GM04504 (cell line): ENCODE data around the gene IMMP2L.
A peak's percentile ranks its signal among the peaks of the same experiment; 100 is the strongest.
"Not testable (repeated sequence)": the region's sequence is repeated elsewhere in the genome, so short reads cannot be mapped to it uniquely, and the experiment has no call there.

Experiments
- DNase-seq: peaks from one replicate; pipeline ENCODE4 v3.0.0-alpha.2; 2012; ENCODE audit warnings: low read depth

IMMP2L gene

GRCh38 chr7:111329367-111330234, 232.7 kb downstream of the IMMP2L start:
- no peak for DNase-seq

DNA sequence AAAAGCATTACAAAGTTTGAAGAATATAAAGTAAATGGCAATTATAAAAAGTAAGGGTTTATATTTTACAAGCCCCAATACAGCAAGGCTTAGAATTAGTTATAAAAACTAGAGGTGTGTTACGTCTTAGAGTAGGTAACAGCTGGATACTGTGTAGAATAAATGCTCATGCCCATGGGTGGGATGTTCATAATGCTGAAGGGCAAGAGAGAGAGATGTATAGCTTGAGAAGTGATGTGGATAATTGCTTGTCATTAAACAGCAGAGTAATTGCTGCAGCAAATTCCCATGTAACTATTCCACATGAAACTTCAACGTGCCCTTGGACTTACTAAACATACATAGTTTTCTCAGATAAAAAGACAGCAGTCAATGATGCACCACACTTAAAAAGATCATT, 233.8 kb downstream of the IMMP2L start:
- no peak for DNase-seq

- no peak for DNase-seq
Observed at GRCh38 chr7:111324776-111325175, 237.5 kb downstream of the IMMP2L start.

DNA sequence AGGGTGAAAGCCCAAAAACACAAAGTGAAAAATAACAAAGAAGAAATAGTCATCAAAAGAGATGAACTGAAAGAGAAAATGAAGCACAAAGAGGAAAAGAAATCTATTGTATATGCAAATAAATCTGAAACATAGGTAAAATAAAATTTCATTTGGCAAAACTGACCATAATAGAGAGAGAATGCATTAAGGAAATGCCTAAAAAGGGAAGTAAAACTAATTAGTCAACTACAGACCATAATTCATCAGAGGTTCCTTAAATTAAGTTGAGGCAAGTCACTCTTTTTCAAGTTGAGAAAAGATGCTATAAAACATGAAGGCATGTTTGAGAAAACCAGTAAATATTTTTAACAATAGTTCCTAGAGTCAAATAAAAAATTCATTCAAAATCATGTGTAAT, 238.1 kb downstream of the IMMP2L start:
- DNase-seq, result no peak

- DNase-seq, result not testable (repeated sequence)
Observed at GRCh38 chr7:111323670-111324069, 238.6 kb downstream of the IMMP2L start.

DNA sequence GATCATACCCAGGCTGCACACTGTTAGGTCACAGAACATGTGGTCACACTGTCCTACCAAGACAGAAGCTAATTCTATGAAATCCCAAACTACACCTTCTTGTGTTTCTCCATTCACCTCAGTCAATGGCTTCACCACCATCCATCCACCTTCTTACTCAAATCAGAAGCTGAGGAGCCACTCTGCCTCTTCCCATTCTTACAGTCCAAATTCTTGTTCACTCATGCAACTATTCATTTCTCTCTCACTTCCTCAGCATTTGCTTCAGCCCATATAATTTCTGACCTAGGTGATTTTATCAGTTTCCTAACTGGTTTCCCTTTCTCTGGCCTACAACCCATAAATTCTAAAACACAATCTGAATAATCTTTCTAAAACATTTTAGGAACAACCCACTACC, 242.2 kb downstream of the IMMP2L start:
- no peak for DNase-seq

DNA sequence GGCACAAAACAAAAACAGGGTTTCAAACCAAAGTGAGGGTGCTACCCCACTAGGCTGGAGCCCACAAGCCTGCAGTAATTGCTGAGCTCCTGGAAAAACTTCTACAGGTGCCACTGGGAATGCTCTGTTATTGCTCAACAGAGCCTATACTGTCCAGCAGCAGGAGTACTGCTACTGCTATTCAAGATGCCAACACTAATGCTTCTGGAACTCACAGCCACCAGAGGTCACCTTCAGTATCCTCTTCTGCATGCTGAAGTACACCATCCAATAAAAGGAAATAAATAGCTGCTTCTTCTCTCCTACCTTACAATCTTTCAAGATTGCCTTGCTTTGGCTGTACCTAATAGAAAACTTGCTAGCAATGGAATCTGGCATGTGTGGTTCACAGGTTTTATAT, 249.3 kb downstream of the IMMP2L start:
- no peak for DNase-seq

GRCh38 chr7:111308691-111309090, 253.6 kb downstream of the IMMP2L start:
- no peak for DNase-seq

- DNase-seq, result no peak
Observed at GRCh38 chr7:111301891-111302290, 260.4 kb downstream of the IMMP2L start.

DNA sequence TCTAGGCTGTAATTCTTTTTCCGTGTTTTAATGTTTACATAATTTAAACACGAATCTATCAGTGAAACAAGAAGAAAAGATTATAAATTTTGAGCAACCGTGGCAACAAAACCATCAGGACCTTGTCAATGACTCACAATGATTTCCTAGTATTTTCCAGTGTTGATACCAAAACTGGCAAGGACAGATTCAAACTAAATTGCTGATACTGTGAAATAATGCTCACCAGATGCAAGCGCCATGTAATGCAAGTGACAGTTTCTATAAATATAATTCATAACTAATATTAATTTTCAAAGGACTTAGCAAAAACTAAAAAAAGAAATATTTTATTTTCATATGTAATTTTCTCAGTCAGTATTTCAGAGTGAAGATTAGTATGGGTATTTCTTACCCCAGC, 267.8 kb downstream of the IMMP2L start:
- DNase-seq, result no peak

DNA sequence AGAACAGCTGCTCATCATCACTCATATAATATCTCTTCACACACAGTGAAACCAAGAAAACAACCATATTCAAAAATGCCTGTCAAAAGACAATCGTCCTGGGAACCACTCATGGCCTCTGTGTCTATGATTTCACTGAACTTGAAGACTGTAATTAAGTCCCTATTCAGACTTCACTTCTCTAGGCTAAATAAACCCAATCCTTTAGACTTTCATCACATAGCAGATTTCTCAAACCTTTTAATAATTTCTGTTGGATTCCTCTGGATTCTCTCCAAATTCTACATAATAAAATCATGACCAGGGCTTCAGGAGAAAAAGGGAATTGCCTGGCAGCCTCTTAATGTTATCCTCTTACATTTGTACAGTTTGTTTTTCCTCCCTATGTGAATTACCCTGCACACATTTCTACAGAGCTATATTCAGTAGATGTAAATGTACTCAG, 270.2 kb downstream of the IMMP2L start:
- peak; percentile 14 for DNase-seq

- DNase-seq, result no peak
Observed at GRCh38 chr7:111290982-111291381, 271.3 kb downstream of the IMMP2L start.

GRCh38 chr7:111290419-111290818, 271.9 kb downstream of the IMMP2L start:
- DNase-seq, result no peak

GRCh38 chr7:111288441-111288840, 273.9 kb downstream of the IMMP2L start:
- not testable (repeated sequence) for DNase-seq

DNA sequence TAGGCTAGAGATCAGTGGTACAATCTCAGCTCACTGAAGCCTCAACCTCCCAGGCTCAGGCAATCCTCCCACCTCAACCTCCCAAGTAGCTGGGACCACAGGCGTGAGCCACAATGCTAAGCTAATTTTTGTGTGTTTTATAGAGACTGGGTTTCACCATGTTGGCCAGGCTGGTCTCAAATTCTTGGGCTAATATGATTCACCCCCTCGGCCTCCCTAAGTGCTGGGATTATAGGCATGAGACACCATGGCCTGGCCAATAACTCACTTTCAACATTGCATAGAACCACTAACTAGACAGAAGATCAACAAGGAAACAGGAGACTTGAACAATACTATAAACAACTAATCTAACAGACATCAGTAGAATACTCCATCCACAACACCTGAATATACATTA, 279.7 kb downstream of the IMMP2L start:
- no peak for DNase-seq

- DNase-seq, result no peak
Observed at GRCh38 chr7:111274857-111275256, 287.4 kb downstream of the IMMP2L start.

DNA sequence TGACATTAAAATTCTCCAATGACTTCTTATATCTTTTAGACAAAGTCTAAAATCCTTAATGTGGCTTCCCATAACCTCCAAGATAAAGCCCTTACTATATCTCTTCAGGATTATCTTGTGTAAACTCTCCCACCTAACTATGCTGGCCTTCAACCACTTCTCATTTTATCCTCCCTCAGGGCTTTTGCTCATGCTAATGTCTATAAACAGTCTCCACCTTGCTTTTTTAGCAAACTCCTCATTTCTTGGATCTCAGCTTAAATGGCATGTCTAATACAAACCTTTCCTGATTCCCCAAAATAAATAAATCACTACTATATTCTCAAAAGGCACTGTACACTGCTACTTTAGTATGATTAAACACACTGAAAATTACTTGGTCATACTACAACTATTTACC, 290.2 kb downstream of the IMMP2L start:
- DNase-seq, result no peak

- not testable (repeated sequence) for DNase-seq
Observed at GRCh38 chr7:111270794-111271193, 291.5 kb downstream of the IMMP2L start.

DNA sequence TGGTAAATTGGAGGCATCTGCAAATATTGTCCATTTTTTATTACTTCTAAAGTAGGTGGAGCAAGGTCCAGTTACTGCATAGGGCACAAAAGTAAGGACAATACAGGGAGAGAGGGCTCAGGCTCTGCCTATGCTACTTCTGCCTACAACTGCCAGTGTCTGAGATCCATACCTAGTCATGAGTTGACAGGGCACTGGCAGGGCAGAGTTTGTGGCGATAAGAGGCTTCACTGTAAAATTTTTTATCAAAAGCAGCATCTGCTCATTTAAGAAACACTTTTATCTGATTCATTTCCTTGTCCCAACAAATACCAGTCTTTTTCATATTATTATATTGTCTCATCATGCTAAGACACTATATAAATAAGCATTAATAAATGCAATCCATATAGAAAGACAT, 293.4 kb downstream of the IMMP2L start:
- no peak for DNase-seq

GRCh38 chr7:111266613-111267012, 295.7 kb downstream of the IMMP2L start:
- DNase-seq, result peak; percentile 38

GRCh38 chr7:111265394-111265793, 296.9 kb downstream of the IMMP2L start:
- DNase-seq, result no peak

DNA sequence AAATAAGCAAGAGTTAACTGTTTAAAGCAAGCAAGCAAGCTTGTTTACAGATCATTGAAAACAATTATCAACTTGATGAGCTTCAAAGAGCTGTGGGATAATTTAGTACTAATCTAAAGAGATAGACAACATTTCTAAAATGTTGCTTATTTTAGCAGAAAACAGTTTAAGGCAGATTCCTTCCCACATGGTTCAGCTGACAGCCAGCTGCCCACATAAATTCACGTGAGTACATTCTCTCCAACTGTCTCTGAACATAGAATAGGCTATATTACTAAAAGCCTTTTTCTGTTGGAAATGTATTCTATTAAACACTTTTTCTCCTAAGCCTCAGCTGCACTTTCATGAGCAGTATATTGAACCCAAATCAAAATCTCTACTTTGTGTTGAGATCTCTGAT, 297.3 kb downstream of the IMMP2L start:
- no peak for DNase-seq

DNA sequence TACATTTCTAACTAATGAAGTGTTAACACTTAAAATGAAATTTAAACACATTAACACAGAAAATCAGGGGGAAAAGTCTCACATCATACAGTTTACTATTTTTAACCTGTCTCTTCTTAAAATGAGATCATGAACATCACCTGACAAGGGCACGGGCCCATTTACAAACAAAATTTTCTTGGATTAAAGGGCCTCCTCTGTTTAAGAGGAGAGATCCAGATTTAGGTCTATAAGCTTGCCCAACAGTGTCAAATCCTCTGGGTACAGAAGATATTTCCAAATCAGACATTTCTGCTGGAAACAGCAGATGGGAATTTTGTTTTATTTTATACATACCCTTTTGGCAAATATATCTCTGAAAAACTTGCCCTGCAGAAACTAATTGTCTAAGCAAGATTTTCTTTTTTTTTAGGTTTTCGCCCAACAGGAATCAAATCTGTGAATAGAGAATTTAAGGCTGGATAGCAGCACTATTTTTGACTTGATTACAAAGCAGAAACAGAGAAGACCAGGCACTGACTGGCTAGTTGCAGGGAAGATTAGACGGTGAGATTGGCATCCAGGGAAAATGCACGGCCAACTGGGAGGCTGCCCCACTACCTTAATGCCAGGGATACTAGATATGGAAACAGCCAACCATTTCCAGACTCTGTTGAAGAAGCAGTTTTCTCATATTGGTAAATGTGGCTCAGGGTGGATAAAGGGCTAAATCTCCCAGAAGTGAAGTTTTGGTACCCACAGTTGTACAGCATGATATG, 298.0 kb downstream of the IMMP2L start:
- DNase-seq, result no peak
